Heart left ventricle (tissue), 13 donors: ENCODE data around the gene HLA-DOA.

ENCODE experiments used
- POLR2A ChIP-seq, 2 donors: fragments of 450-650 bp; IDR thresholded peaks; one replicate each; pipeline ENCODE4 v1.6.1; 2017; ENCODE audit warnings: antibody characterized with exemption in 2 of 2, mild to moderate bottlenecking in 2 of 2, moderate library complexity in 2 of 2
- TF ChIP-seq, protein P1 (sequence below), 12 donors: fragments of 200-600 bp; sonication (generic) in 4 of 12; IDR thresholded peaks; one replicate each; pipeline versions ENCODE4 v1.5.0 to v1.8.0; 2018 to 2022; ENCODE audit warnings: antibody characterized with exemption in 12 of 12, mild to moderate bottlenecking in 5 of 12
- donor health status: ischemic (EF 13 %, LVEDD 7.1; RV severe dilation, severe dysfunction).
- donor health status: DM: no; HTN: yes; CAD: no.
- donor health status: DM: no; HTN: no; CAD: no.
- donor health status: ischemic (EF 25% LVEDD 6.9; RV normal size, moderate dysfunction).
- donor health status: ischemic (EF 25% LVEDD 5.7; RV mildly dilated, moderate dysfunction).
- donor health status: ischemic (EF 35%, LVEDD 5.7; RV mildly dilated, moderate dysfunction).
- donor health status: nonischemic (EF 11% LVEDD 7.7; RV severe dilation, severe dysfunction).
- donor health status: DM: yes; HTN: yes; CAD: no.
- donor health status: PGD.
- donor health status: ischemic (EF 29% LVEDD 5.4; RV normal size, mild dysfunction).
- donor health status: nonischemic (EF 23%, LVEDD 6.1; RV moderate dilation, normal function).

DNA sequence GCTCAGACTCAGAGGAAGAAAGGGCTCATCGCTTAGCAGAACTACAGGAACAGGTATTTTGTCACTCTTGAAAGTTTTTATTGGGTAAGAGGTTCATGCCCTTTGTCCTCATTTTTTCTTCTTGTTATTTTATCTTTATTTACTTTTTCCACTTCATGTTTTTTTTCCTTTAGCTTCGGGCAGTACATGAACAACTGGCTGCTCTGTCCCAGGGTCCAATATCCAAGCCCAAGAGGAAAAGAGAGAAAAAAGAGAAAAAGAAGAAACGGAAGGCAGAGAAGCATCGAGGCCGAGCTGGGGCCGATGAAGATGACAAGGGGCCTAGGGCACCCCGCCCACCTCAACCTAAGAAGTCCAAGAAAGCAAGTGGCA, 31.5 kb downstream of the HLA-DOA start:
- TF ChIP-seq, protein P1, sequence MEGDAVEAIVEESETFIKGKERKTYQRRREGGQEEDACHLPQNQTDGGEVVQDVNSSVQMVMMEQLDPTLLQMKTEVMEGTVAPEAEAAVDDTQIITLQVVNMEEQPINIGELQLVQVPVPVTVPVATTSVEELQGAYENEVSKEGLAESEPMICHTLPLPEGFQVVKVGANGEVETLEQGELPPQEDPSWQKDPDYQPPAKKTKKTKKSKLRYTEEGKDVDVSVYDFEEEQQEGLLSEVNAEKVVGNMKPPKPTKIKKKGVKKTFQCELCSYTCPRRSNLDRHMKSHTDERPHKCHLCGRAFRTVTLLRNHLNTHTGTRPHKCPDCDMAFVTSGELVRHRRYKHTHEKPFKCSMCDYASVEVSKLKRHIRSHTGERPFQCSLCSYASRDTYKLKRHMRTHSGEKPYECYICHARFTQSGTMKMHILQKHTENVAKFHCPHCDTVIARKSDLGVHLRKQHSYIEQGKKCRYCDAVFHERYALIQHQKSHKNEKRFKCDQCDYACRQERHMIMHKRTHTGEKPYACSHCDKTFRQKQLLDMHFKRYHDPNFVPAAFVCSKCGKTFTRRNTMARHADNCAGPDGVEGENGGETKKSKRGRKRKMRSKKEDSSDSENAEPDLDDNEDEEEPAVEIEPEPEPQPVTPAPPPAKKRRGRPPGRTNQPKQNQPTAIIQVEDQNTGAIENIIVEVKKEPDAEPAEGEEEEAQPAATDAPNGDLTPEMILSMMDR (IDR thresholded peaks at IDR 0.05), result no peak
- no peak for TF ChIP-seq POLR2A (IDR thresholded peaks at IDR 0.05)
